UCSD-AML1 (cell line): Measurements from ENCODE around the gene HDC.

ENCODE experiments used
- DNase-seq: peaks from one replicate; lab custom pipeline; 2025; ENCODE audit not compliant: unreplicated experiment; lab: John Stamatoyannopoulos, UW

HDC gene

GRCh38 chr15:50265620-50266019 is at the start of gene HDC:
Gene HDC (minus strand): TSS chr15:50265726. CDS start chr15:50265623, 103 bp downstream.
- DNase-seq, result no peak

- no peak for DNase-seq
Measured at GRCh38 chr15:50312636-50313035, 47.1 kb upstream of the HDC start.

DNA sequence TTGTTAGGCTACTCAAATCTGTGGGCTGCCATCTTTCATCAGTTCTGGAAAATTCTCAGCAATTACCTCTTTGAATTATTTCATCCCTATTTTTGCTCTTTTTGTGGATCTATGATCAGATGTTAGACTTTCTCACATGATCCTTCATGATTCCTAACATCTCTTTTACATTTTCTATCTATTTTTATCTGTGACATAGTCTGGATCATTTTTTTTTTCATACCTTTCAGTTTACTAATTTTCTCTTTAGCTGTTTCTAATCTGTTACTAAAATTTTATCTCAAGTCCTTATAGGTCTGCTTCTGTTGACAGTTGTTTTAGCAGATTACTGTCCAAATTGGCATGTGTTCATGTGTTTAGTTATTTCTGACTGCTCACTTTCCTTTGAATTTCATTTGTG is 42.3 kb upstream of the HDC start:
- no peak for DNase-seq

- DNase-seq, result no peak
Measured at GRCh38 chr15:50304836-50305235, 39.3 kb upstream of the HDC start.

GRCh38 chr15:50302581-50302980 is 37.1 kb upstream of the HDC start:
- DNase-seq, result no peak

- DNase-seq, result no peak
Measured at GRCh38 chr15:50298340-50298739, 32.8 kb upstream of the HDC start.

- no peak for DNase-seq
Measured at GRCh38 chr15:50295966-50296365, 30.4 kb upstream of the HDC start.

DNA sequence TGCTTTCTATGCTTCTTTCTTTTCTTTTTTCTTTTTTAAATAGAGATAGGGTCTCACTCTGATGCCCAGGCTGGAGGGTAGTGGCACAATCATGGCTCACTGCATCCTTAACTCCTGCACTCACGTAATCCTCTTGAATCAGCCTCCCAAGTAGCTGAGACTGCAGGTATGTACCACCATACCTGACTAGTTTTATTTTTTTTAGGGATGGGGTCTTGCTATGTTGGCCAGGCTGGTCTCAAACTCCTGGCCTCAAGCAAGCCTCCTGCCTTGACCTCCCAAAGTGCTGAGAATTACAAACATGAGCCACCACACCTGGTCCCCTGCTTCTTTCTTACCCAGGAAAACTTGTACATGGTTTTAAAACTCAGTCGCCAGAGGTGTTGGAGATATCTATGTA is 24.2 kb upstream of the HDC start:
- DNase-seq, result no peak

GRCh38 chr15:50287324-50288116 is 22.0 kb upstream of the HDC start:
- no peak for DNase-seq

DNA sequence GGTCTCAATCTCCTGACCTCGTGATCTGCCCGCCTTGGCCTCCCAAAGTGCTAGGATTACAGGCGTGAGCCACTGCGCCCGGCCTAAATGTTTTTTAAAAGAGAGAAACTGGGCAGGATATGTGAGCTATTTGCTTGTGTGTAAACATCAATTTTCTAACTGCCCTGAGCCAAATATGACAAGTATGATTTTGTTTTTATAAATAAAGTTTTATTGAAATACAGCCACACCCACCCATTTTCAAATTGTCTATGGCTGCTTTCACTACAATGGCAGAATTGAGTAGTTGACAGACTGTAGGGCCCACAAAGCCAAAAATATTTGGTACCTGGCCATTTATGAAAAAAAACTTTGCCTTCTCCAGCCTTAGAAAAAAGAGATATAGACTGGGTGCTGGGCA is 15.9 kb upstream of the HDC start:
- no peak for DNase-seq

DNA sequence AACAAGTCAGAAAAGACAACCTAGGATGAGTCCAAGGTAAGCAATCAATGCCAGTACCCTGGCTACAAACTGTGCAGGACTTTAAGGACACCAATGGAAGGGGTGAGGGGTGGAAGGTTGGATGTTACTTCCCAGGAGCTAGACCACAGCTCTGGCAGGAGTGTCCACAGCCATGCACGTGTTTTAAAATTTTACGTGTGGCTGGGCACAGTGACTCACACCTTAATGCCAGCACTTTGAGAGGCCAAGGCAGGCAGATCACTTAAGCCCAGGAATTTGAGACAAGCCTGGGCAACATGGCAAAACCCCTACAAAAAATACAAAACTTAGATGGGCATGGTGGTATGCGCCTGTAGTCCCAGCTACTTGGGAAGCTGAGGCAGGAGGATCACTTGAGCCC is 14.7 kb upstream of the HDC start:
- DNase-seq, result no peak

GRCh38 chr15:50278496-50278895 is 13.0 kb upstream of the HDC start:
- DNase-seq, result no peak

- DNase-seq, result no peak
Measured at GRCh38 chr15:50277370-50277769, 11.8 kb upstream of the HDC start.

GRCh38 chr15:50275908-50276307 is 10.4 kb upstream of the HDC start:
- no peak for DNase-seq

DNA sequence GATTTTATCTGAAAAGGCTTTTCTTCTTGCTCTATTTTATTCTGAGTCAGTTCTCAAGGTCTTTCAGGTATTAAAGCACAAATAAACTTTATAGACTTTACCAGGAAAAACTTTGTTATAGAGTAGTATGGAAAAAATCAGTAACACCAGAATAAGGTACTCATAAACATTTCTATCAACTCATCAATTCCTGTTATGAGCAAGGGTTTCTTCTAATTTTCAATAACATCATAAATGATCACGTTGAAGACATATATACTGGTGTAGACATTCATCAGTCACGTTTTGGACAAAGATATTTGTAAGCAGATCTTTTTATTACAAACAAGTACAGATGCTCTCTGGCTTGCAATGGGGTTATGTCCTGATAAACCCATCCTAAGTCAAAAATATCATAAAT is 9.6 kb upstream of the HDC start:
- DNase-seq, result no peak

- no peak for DNase-seq
Measured at GRCh38 chr15:50267577-50267976, 2.1 kb upstream of the HDC start.

DNA sequence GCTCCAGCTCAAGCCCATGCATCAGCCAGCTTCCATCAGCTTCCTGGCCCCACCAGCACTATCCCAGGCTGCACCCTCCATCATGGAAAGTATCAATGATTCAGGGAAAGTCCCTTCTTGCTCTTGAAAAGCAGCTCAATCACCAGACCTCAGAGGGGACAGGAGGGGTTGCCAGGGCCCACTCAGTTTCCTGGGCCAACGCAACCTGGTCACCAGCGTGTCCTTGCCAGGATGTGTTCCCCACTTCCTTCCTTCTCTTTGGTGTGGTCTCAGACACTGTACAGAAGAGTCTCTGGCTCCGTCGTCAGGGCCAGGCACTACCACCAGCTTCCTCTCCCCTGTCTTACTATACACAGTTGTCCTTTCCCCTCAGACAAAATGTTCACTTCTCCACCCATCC is 3.0 kb downstream of the HDC start:
- peak; percentile 72 for DNase-seq

DNA sequence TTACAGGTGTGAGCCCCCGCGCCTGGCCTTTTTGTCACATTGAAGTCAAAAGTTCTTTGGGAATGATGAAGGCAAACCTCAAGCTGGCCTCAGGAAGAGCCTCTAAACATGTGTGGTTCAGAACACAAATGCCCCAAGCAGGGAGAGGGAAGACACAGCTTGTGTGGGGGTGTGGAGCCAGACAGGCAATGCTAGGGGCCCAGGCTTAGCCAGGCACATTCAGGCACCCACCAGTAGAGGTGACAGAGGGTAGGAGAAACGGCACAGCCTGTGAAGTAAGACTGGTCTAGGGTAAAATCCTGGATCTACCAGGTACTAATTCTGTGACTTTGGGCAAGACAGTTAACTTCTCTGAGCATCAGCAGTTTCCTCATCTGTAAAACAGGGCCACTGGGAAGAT is 3.5 kb downstream of the HDC start:
- DNase-seq, result no peak

GRCh38 chr15:50260969-50261496 is 4.5 kb downstream of the HDC start:
- no peak for DNase-seq

GRCh38 chr15:50259276-50259675 is 6.2 kb downstream of the HDC start:
- no peak for DNase-seq

GRCh38 chr15:50257924-50258323 is 7.6 kb downstream of the HDC start:
- no peak for DNase-seq

GRCh38 chr15:50257332-50257731 is 8.2 kb downstream of the HDC start:
- no peak for DNase-seq
